SK-N-SH (cell line): ENCODE measurements around the gene RAB3A. TPM values are rescaled to one million over a fixed set of nuclear protein-coding genes. Genes with fewer than 3 reads are reported as not detected.
A peak's percentile ranks its signal among the peaks of the same experiment; 100 is the strongest.

Source experiments
- CTCF ChIA-PET: fragments of 300-600, 350-600 bp; formaldehyde crosslinking; extraction: SDS; loops from one replicate; lab custom pipeline; 2021; lab: Yijun Ruan, JAX
- POLR2A ChIA-PET: fragments of 350-600 bp; sonication (Branson Sonifier 250); formaldehyde crosslinking; extraction: SDS; loops from one replicate; lab custom pipeline; 2020; ENCODE audit warnings: antibody characterized with exemption, inconsistent platforms; lab: Yijun Ruan, JAX
- DNase-seq: peaks from one replicate; pipeline ENCODE4 v3.0.0; 2012
- H2AFZ ChIP-seq: fragments of 200-600 bp; sonication (generic); 2 replicates; pipeline ENCODE4 v1.8.1; 2016; ENCODE audit warnings: antibody characterized with exemption, mild to moderate bottlenecking, low read depth
- H3F3A ChIP-seq: fragments of 200-600 bp; sonication (generic); replicated peaks from 2 replicates; pipeline ENCODE3; 2016; ENCODE audit warnings: antibody characterized with exemption, mild to moderate bottlenecking; ENCODE audit not compliant: insufficient read depth
- H3K27ac ChIP-seq, 2 experiments: fragments of 200-500 bp in 1 of 2; fragments of 200-600 bp in 1 of 2; sonication (Bioruptor generic) in 1 of 2; sonication (generic), shearing (Covaris generic) in 1 of 2; 2 replicates each; pipeline versions ENCODE4 v1.5.1 to v1.6.1; 2014 to 2016; ENCODE audit warnings: low read depth in 2 of 2, inconsistent platforms in 1 of 2, low read length in 1 of 2, mild to moderate bottlenecking in 1 of 2, mixed read lengths in 1 of 2
- H3K27me3 ChIP-seq: fragments of 200-600 bp; sonication (generic), shearing (Covaris generic); 2 replicates; pipeline ENCODE4 v1.6.1; 2016; ENCODE audit warnings: mixed run types; ENCODE audit not compliant: insufficient read depth
- H3K36me3 ChIP-seq, 2 experiments: fragments of 200-500 bp in 1 of 2; fragments of 200-600 bp in 1 of 2; sonication (Bioruptor generic) in 1 of 2; sonication (generic) in 1 of 2; replicated peaks in 1 of 2; 2 replicates each; pipeline versions ENCODE3 to v1.5.1; 2014 to 2016; ENCODE audit warnings: low read length in 1 of 2, mild to moderate bottlenecking in 1 of 2; ENCODE audit not compliant: insufficient read depth in 2 of 2, control insufficient read depth in 1 of 2
- H3K4me1 ChIP-seq, 2 experiments: fragments of 200-500 bp in 1 of 2; fragments of 200-600 bp in 1 of 2; sonication (Bioruptor generic) in 1 of 2; sonication (generic), shearing (Covaris generic) in 1 of 2; 2 replicates each; pipeline versions ENCODE4 v1.5.1 to v1.6.1; 2014 to 2016; ENCODE audit warnings: low read depth in 1 of 2, low read length in 1 of 2, mixed run types in 1 of 2; ENCODE audit not compliant: insufficient read depth in 2 of 2, control insufficient read depth in 1 of 2
- H3K4me2 ChIP-seq: fragments of 200-600 bp; sonication (generic), shearing (Covaris generic); 2 replicates; pipeline ENCODE4 v1.6.1; 2017; ENCODE audit warnings: mixed run types
- H3K4me3 ChIP-seq, 2 experiments: fragments of 200-500 bp in 1 of 2; fragments of 200-600 bp in 1 of 2; sonication (Bioruptor generic) in 1 of 2; sonication (generic), shearing (Covaris generic) in 1 of 2; 2 replicates each; pipeline versions ENCODE4 v1.5.1 to v1.8.1; 2014 to 2016; ENCODE audit warnings: low read depth in 2 of 2, inconsistent platforms in 1 of 2, low read length in 1 of 2, mild to moderate bottlenecking in 1 of 2, mixed read lengths in 1 of 2, moderate library complexity in 1 of 2
- H3K79me2 ChIP-seq: fragments of 200-600 bp; sonication (generic); 2 replicates; pipeline ENCODE4 v1.8.1; 2017; ENCODE audit warnings: mild to moderate bottlenecking; ENCODE audit not compliant: insufficient read depth
- H3K9ac ChIP-seq: fragments of 200-600 bp; sonication (generic); 2 replicates; pipeline ENCODE4 v1.6.1; 2017; ENCODE audit warnings: mixed run types
- H3K9me2 ChIP-seq: fragments of 200-600 bp; sonication (generic); 2 replicates; pipeline ENCODE4 v1.6.1; 2017; ENCODE audit warnings: mixed run types
- H3K9me3 ChIP-seq: fragments of 200-600 bp; sonication (generic); 2 replicates; pipeline ENCODE4 v1.6.1; 2017; ENCODE audit warnings: mixed run types, mild to moderate bottlenecking, moderate library complexity
- H4K20me1 ChIP-seq: fragments of 200-600 bp; sonication (generic); 2 replicates; pipeline ENCODE4 v1.6.1; 2017; ENCODE audit warnings: mild to moderate bottlenecking, mixed run types; ENCODE audit not compliant: insufficient read depth
- MXI1 ChIP-seq: IDR thresholded peaks from 2 replicates; pipeline ENCODE4 v1.6.1; 2012; ENCODE audit warnings: mild to moderate bottlenecking, low read depth, low read length, improper control_type of control experiment
- NRF1 ChIP-seq: IDR thresholded peaks from 2 replicates; pipeline ENCODE4 v1.6.1; 2012; ENCODE audit warnings: low read depth, mild to moderate bottlenecking, low read length
- RCOR1 ChIP-seq: fragments of 150-350 bp; IDR thresholded peaks from 2 replicates; pipeline ENCODE4 v1.6.1; 2017; ENCODE audit warnings: antibody characterized with exemption, low read length
- SIN3A ChIP-seq: IDR thresholded peaks from 2 replicates; pipeline ENCODE4 v1.6.1; 2012; ENCODE audit warnings: low read depth, mild to moderate bottlenecking, low read length, moderate library complexity, borderline replicate concordance
- WGBS: methylation state at CpG from one replicate; pipeline ENCODE4 v1.1.6; 2017; ENCODE audit warnings: low lambda C conversion rate; 5-methylcytosine and 5-hydroxymethylcytosine counted together
- polyA plus RNA-seq, 3 experiments: library from polyadenylated mRNA; depleted of rRNA; stranded (reverse); fragments of >200 nt; gene quantifications; 2 replicates each; pipeline ENCODE4 v1.2.3, GENCODE V29; 2012
- TF ChIP-seq, protein P1 (sequence below): IDR thresholded peaks from 2 replicates; pipeline ENCODE4; 2012

RAB3A gene
- polyA plus RNA-seq, 1 of the 3 experiments (the other 2 are of a cell fraction): 9.7 TPM

DNA sequence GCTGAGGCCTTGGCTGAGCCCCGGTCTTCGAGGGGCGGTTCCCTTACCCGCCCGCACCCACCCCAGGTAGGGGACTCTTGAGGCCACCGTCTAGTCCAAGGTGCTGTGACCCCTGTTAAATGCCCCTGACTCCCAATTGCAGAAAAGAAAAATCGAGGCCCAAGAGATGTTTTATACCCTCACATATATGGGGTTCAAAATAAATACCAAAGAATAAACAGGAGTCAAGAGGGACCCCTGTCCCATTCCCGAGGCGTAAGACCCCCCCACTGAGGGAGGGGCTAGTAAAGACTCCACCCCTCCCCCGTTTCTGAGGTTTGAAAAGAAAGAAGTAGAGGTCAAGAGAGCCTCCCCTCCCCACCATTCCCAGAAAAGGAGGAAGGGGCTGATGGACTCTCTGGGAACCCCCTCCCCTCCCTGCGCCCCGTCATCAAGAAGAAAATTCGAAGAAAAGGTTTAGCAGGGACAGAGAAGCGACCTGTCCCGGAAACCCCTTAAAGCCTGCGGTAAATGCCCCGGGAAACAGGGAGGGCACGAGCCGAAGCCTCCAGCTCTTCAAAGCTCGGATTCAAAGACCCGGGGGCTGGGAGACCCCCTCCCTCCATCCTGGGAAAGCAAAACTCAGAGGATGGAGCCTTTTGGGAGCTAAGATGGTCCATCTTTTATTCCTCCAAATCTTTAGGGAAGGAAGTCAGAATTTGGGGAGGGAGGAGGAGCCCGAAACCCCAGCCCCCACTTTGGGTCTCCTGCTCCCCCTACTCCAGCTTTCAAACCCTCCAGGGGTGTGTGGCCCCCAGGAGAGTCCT lies 755 bp upstream of the RAB3A start:
- Histone ChIP-seq H3F3A (no peaks in the 10 kb centered on the region), H3K4me1 (peaks cover 4 to 20% of the 10 kb centered on the region in 2 experiments; a peak in 2 of 4 replicates), H3K9ac (peak overlapping the region; percentile 79), H4K20me1 (no peaks in the 10 kb centered on the region), H3K27ac (peak overlapping the region; percentile 85 to 93), H3K9me3 (no peaks in the 10 kb centered on the region), H2AFZ (peak overlapping the region; percentile 76), H3K9me2 (no peaks in the 10 kb centered on the region), H3K4me2 (peak overlapping the region; percentile 96), H3K27me3 (no peaks in the 10 kb centered on the region), H3K36me3 (peaks cover 0 to 2% of the 10 kb centered on the region in 2 experiments), H3K79me2 (no peaks in the 10 kb centered on the region), H3K4me3 (peak overlapping the region; percentile 67 to 78)
- DNase-seq: peak; percentile 84
- under 1% methylated on average over 13 of the region's 22 CpGs for WGBS
- TF ChIP-seq MXI1: peak; percentile 16; the same call in 1 of the 2 replicates
- TF ChIP-seq, protein P1, sequence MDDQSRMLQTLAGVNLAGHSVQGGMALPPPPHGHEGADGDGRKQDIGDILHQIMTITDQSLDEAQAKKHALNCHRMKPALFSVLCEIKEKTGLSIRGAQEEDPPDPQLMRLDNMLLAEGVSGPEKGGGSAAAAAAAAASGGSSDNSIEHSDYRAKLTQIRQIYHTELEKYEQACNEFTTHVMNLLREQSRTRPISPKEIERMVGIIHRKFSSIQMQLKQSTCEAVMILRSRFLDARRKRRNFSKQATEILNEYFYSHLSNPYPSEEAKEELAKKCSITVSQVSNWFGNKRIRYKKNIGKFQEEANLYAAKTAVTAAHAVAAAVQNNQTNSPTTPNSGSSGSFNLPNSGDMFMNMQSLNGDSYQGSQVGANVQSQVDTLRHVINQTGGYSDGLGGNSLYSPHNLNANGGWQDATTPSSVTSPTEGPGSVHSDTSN: no peak
- ChIA-PET POLR2A (interaction anchor here (0.6 to 2.1 kb wide), 7 partner anchors 10 to 77 kb away, joined by 3 to 5 read pairs (median 3); partner anchors contain the start of genes JUND and MPV17L2), CTCF (interaction anchor here (0.6 to 20.7 kb wide), 15 partner anchors 12 to 206 kb away, joined by 3 to 505 read pairs (median 6); partner anchors contain the start of genes ARRDC2, JUND, MPV17L2 and PIK3R2)

DNA sequence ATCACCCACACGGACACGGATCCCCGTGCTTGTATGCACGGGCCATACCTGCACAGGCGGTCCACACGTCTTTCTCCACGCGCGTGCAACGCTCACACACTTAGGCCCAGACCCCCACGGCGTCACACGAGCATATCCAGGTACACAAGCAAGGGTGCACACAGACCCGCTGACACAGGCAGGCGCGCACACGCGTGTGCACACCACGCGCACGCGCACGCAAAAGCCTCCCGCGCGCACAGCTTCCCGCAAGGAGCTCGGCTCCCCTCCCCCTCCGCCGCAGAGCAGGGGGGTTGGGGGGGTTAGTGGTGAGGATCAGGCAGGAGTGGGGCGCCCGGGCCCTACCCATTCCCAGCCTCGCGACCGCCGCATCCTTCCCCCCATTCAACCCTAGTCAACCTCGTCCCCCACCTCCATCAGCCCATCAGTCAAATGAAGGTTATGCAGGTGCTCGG lies 407 bp downstream of the RAB3A start:
- Histone ChIP-seq H3K4me3 (peak overlapping the region; percentile 71 to 82), H3K79me2 (no peaks in the 10 kb centered on the region), H3K27ac (peak overlapping the region in 1 of 2 experiments; percentile 63; a peak in 2 of 4 replicates), H3K9ac (peak overlapping the region; percentile 45), H3K36me3 (peaks cover 0 to 2% of the 10 kb centered on the region in 2 experiments), H2AFZ (peak overlapping the region; percentile 71), H3K9me3 (no peaks in the 10 kb centered on the region), H3K4me2 (peak overlapping the region; percentile 94), H3K27me3 (no peaks in the 10 kb centered on the region), H3K9me2 (no peaks in the 10 kb centered on the region), H3F3A (no peaks in the 10 kb centered on the region), H3K4me1 (peaks cover 4 to 20% of the 10 kb centered on the region in 2 experiments; a peak in 2 of 4 replicates), H4K20me1 (no peaks in the 10 kb centered on the region)
- TF ChIP-seq NRF1 (peak; percentile 64), SIN3A (0 out of 2 replicates have a peak, but pooled peaks have one; percentile 5), RCOR1 (no peak)
- WGBS: 0% methylated on average over 8 of the region's 38 CpGs
- peak; percentile 69 for DNase-seq
- POLR2A ChIA-PET: interaction anchor here (1.3 to 2.1 kb wide), 3 partner anchors 9 to 76 kb away, joined by 3 to 5 read pairs (median 3); partner anchors contain the start of gene MPV17L2
- CTCF ChIA-PET: interaction anchor here (0.6 to 20.7 kb wide), 11 partner anchors 11 to 196 kb away, joined by 3 to 505 read pairs (median 6); partner anchors contain the start of genes ARRDC2, JUND, MPV17L2 and PDE4C
